NCI-H1694 (cell line): ENCODE data around the gene KIAA0586.

Experiments
- DNase-seq: peaks from one replicate; lab custom pipeline; 2025; lab: John Stamatoyannopoulos, UW

Gene KIAA0586

DNA sequence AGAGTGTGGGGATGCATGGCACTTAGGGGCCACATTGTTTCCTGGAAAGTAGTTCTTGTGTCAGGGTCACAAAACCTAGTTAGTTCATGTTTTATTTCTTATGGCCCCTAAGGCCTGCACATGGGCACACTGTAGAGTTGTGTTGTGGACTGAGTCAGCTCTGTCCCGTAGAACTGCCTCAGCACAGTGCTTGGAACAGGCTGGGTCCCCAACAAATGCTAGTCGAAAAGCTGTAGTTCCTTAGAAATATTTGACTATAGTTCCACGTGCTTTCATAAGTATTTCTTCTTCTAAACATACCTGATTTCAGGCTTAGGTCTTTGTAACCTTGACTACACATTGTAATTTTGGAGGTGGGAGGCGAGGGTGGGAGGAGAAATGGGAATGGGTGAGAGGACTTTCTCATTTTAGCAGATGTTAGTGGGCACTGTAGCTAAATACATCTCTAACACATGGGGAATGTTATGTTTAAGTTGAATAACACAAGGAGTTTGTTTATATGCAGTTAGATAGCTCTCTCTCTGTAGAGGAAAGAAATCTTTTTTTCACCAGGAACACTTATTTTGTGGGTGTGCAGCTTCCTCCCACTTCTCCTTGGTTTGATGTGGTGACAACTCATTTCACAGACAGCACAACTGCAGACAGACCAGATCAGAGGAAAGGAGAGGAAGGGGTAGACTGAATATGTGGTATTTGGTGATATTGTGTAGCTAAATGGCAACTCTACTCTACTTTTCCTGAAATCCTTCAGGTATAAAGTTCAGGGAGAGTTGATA, 170.7 kb downstream of the KIAA0586 start:
- DNase-seq, result no peak

DNA sequence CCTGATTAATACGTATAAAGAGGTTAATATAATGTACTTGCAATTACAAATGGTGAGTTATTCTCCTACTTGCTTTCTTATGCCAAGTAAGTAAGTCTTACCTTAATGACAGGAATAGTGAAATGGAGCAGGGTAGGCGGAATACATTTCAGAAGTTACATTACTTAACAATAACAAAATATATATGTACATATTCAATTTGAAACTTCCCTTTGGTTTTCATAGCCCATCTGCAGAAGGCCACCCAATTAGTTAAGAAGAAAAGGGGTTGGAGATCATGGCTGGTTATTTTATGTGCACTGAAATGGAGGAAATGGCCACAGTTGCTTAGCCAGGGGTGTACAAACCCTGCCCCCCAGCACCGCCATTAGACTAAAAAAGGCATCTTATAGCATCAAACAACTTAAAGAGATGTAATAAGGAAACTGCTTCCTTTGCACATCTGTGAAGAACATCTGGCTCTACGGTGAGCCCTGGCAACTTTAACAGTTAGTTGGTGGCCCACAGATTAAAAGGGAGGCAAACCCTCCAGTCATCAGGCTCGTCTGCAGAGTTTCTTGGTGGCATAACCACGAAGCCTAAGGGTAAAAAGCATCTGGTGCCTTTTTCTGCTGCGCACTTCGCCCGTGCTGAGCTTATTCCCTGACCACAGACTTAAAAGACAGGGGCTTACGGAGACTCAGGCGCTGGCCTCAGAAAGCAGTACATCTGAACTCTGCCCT, 171.4 kb downstream of the KIAA0586 start:
- DNase-seq, result no peak

DNA sequence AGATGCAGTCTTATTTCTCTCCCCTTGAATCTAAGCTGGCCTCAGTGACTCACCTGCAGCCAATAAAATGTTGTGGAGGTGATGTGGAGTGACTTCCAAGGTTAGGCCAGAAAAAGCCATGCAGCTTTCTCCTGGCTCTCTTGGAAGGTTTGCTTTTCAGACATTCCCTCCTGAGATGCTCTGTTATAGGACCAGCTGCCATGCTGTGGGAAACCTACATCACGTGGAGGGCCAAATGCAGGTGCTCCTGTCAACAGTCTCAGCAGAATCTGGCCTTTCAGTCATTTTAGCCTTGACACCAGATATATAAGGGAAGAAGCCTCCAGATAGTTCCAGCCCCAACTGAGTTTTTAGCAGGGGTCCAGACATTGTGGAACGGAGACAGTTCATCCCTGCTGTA, 172.2 kb downstream of the KIAA0586 start:
- DNase-seq, result no peak
